GM19240 (cell line): Measurements from ENCODE around the gene ZNF772.
A peak's percentile ranks its signal among the peaks of the same experiment; 100 is the strongest.

Source experiments
- DNase-seq: peaks from one replicate; pipeline ENCODE4 v3.0.0; 2011; ENCODE audit warnings: low spot score; ENCODE audit not compliant: insufficient read length

ZNF772 gene

GRCh38 chr19:57435062-57435978, 42.0 kb downstream of the ZNF772 start, which contains the start of gene ZNF749:
Gene ZNF749, plus strand, starts transcription at chr19:57435325. Its CDS starts 254 bp downstream, at chr19:57435579.
- peak; percentile 88 for DNase-seq

DNA sequence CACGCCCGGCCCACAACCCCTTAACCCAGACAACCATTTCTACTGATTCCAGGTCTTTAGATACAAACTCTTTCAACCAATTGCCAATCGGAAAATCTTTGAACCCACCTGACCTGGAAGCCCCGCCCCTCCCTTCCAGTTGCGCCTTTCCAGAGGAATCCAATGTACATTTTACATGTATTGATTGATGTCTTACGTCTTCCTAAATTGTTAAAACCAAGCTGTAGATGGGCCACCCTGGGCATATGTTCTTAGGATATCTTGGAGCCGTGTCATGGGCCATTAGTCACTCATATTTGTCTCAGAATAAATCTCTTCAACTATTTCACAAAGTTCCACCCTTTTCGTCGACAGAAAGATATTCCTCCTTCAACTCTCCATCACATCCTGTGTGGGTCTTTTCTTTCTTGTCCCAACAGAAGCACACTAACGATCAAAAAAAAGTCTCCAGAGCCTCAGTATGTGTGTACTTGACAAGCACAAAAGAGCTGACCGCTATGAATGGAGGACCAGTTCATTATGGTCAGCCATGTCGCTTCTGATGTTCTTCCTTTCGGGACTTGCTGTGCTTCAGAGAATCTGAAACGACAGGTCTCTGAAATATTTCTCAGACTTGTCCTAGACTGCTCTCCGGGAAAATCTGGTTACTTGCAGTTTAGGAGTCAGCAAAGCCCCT, 42.8 kb downstream of the ZNF772 start:
- no peak for DNase-seq

DNA sequence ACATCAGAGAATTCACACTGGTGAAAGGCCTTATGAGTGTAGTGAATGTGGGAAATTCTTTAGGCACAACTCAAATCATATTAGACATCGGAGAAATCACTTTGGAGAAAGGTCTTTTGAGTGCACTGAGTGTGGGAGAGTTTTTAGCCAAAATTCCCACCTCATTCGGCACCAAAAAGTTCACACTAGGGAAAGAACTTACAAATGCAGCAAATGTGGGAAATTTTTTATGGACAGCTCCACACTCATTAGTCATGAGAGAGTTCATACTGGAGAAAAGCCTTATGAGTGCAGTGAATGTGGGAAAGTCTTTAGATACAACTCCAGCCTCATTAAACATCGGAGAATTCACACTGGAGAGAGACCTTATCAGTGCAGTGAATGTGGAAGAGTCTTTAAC, 56.3 kb downstream of the ZNF772 start:
- no peak for DNase-seq

DNA sequence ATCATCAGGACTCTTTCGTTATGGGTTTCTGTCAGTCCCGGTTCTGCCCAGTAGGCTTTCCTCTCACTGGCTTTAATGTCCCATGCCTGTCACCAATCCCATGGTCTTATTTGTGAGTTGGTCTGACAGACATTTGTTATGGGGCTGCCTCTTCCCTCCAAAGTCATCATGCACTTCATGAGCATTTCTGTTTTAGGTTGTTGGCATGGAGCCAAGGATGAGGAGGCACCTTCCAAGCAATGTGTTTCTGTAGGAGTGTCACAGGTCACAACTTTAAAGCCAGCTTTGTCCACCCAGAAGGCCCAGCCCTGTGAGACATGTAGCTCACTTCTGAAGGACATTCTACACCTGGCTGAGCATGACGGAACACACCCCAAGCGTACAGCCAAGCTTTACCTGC, 57.9 kb downstream of the ZNF772 start:
- DNase-seq = no peak
